GM18507 (cell line): Measurements from ENCODE around the gene SNX30.

Source experiments
- DNase-seq: peaks from one replicate; pipeline ENCODE4 v3.0.0; 2011; ENCODE audit warnings: low read depth; ENCODE audit not compliant: insufficient read length; ENCODE audit errors: extremely low spot score
- FAIRE-seq: peaks from 2 replicates; lab custom pipeline; 2011; peaks lifted over from hg19 to GRCh38; lab: Jason Lieb, UNC

The SNX30 gene

DNA sequence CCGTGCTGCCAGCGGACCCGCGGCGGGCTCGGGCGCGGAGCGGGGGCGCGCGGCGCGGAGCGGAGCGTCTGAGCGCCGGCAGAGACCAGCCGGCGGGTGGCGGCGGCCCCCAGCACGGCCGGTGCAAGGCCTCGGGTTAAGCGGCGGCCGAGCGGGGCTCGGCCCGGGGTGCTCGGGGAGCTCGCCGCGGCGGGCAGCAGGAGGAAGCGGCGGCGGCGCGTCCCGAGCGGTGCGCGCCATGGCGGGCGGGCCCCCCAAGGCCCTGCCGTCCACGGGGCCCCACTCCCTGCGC is 150 bp downstream of the SNX30 start:
- no peak for DNase-seq

DNA sequence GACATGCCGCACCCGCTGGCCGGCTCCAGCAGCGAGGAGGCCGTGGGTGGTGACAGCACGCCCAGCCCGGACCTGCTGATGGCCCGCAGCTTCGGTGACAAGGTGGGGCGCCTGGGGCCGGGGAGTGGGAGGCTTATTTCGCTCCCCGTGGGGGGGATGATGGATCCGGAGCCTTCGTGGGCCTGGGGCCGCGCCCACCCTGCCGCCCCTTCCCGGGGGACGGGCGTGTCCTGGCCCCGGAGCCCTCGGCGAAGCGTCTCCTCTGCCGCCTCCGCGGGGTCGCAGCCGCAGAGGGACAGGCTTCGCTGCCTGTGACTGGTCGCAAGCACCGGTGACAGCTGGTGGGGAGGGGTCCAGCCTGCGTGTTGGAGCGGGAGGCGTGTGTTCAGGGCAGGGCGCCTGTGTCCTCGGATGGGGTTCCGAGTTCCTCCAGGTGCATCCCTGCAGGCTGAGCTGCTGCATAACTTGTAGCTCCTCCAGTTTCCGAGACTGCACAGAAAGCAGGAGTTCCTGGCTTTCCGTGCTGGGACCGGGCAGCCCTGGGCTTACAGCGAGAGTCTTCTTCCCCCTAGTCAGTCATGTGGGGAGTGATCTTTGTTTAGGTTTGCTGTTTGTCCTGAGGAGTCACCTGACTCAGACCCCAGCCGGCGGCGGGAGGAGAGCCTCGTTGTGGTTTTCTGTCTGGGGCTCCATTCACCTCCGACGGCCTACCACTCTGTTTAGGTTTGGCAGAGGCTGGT is 666 bp downstream of the SNX30 start:
- FAIRE-seq = peak; percentile 69
- DNase-seq = peak; percentile 48

More for the DNA sequence above, 150 bp downstream of the SNX30 start:
- FAIRE-seq = no peak

DNA sequence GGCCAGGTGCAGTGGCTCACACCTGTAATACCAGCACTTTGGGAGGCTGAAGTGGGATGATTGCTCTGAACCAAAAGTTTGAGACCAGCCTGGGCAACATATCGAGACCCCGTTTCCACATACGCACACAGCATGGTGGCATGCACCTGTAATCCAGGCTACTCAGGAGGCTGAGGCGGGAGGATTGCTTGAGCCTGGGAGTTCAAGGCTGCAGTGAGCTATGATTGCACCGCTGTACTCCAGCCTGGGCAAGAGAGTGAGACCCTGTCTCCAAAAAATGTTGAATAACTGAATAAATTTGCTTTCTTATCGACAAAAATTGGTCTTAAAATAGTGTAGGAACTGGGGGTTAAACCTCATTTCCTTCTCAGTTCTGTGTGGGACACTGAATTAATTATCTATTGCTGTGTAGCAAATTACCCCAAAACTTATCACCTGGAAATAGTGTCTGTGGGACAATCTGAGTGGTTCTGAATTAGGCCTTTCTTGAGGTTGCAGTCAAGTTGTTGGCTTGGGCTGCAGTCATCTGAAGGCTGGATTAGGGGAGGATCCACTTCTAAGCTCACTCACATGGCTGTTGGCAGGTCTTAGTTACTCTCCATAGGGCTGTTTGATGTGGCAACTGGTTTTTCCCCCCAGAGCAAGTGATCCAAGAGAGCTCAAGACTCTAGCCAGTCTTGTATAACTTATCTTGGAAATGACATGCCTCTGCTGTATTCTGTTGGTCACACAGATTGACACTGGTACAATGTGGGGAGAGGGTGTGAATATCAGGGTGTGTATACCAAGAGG is 2.0 kb downstream of the SNX30 start:
- DNase-seq (no peak), FAIRE-seq (no peak)

DNA sequence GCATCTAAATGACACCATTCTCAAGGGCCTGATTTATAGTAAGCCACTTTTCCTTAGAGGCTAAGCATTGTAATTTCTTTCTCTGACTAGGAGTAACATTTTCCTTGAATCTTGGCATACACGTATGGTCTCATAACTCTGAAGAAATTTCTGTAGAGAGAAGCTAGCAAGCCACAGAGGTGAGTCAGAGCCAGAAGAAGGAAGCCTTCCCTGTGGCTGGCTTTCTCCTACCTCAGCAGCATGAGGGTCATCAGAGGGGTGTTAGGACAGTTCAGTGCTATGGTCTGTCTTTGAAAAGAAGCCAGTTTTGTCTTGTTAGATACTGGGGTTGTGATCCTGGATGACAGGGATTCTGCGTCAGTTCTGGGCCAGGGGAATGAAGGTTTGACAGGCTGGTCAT is 3.2 kb downstream of the SNX30 start:
- FAIRE-seq (no peak), DNase-seq (no peak)

DNA sequence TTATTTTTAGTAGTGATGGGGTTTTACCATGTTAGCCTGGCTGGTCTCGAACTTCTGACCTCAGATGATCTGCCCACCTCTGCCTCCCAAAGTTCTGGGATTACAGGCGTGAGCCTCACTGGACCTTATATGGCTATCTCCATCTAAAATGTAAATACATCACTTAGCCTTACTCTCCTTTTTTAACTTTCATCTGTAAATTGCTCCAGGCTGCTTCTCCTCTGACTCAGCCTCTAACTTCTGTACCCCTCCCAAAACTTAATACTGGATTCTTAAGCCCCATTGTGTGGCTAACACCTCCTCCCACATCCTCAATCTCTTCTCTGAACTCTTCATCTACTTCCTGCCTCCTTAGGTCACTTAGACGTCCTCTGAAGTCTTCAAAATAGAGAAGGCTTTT is 4.0 kb downstream of the SNX30 start:
- DNase-seq (peak; percentile 29), FAIRE-seq (peak; percentile 81)

DNA sequence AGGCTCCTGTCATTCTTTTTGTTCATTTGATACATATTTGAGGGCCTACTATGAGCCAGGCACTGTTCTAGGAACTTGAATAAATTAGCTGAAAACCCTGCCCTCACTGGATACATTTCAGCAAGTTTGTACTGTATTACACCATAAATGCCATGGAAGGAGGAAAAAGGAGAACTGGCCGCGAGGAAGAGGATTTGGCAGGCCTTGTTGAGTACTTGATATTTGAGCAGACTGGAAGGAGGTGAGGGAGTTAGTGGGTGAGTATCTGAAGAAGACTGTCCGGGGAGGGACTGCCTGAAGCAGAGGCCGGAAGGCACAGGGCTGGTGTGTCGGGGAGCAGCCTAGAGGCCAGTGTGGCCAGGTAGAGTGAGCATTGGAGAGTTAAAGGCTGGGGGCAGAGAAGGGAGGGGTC is 4.5 kb downstream of the SNX30 start:
- FAIRE-seq (no peak), DNase-seq (no peak)

DNA sequence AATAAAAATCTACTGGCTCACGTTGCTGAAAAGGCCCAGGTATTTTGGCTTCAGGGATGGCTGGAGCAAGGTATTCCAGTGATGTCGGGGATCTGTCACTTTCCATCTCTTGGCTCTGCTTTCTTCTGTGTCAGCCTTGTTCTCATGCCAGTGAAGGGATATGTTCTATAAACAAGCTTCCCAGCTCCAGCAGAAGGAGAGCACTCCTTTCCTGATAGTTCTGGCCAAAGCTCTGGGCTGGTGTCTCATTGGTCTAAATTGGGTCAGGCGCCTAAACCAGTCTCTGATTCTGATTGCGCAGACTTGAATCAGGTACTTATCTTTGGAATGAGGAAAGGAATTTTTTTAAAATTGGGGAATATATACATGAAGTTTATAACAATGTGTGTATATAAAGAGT is 5.1 kb downstream of the SNX30 start:
- FAIRE-seq (no peak), DNase-seq (no peak)

DNA sequence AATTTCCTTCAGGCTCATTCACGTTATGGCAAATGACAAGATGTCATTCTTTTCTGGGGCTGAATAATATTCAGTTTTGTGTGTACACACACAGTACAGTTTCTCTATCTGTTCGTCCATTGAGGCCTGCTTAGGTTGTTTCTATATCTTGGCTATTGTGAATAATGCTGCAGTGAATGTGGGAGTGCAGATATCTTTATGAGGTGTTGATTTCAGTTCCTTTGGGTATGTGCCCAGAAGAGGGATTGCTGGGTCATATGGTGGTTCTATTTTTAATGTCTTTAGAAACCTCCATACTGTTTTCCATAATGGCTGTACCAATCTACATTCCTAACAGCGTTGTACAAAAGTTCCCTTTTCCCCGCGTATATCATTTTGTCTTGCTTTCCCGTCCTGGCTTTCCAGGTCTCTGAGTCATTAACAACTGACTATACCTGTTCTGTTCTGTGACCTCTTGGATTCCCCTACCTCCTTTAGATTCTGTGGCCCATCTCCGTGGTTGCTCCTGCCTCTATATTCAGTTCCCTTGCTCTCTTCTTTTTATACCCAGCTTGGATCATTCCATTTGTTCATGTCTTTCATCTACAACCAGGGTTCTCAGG is 6.8 kb downstream of the SNX30 start:
- DNase-seq (no peak), FAIRE-seq (no peak)

DNA sequence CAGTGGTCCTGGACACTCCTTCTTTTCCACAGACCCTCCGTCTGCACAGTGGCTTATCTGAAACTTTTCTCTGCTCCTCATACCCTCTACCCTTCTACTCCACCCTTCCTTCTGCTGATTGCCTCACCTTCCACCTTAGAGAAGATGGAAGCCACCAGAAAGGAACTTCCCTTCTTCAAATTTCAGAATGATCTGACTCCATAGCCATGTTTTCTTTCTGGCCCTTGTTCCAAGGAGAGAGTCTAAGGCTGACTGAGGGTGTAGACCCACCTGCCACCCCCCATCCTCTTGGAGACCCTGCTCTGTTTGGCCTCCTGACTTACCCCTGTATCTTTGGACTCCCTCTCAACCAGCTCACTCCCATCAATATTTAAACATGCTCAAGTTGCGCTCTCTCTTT is 7.4 kb downstream of the SNX30 start:
- DNase-seq (no peak), FAIRE-seq (no peak)

DNA sequence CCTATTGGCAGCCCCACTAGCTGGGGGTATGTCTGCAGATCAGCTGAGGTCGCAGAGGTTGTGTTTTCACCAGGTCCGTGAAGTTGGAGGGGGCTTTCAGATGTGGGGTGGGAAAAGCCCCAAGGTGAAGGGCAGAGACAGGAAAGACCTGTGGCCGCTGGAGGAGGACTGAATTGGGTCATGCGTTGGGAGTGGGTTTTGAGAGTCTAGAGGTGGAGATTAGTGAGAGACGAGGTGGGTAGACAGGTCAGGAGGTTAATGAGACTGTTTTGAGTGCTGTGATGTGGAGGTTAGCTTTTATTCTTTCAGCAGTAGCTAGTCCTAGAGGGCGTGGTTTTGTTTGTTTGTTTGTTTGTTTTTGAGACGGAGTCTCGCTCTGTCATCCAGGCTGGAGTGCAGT is 10.3 kb downstream of the SNX30 start:
- DNase-seq = no peak

DNA sequence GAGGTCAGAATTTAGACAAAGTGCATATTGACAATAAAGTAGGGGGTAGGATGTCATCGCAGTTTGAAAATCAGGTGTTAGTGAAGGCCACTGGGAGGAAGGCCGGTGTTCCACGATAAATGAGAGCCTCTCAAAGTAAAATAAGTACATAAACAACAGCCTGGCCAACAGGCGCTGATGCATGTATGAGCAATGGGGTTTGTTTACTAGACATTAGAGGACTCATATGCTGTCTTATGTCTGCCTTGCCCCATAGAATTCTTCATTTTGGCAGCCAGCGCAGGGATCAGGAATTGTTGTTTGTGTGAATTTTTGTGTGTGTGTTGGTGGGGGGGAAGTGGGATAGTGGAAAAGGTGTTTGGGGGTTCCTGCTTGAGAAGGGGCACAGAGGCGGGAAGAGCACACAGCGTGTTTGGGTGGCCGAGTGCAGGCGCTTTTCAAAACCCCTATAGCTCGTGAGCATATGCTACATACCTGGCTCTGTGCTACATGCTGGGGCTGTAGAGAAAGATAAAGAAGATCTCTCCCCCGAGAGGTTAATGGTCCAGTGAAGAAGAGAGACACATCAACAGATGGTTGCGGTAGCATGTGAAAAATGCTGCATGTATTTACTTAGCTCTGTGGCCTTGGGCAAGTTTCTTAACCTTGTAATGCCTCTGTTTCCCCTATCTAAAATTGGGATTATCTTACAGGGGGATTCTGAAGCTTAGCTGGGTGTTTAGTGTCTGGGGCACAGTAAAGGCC is 11.5 kb downstream of the SNX30 start:
- DNase-seq (no peak), FAIRE-seq (no peak)

More for the DNA sequence above, 10.3 kb downstream of the SNX30 start:
- FAIRE-seq = no peak

DNA sequence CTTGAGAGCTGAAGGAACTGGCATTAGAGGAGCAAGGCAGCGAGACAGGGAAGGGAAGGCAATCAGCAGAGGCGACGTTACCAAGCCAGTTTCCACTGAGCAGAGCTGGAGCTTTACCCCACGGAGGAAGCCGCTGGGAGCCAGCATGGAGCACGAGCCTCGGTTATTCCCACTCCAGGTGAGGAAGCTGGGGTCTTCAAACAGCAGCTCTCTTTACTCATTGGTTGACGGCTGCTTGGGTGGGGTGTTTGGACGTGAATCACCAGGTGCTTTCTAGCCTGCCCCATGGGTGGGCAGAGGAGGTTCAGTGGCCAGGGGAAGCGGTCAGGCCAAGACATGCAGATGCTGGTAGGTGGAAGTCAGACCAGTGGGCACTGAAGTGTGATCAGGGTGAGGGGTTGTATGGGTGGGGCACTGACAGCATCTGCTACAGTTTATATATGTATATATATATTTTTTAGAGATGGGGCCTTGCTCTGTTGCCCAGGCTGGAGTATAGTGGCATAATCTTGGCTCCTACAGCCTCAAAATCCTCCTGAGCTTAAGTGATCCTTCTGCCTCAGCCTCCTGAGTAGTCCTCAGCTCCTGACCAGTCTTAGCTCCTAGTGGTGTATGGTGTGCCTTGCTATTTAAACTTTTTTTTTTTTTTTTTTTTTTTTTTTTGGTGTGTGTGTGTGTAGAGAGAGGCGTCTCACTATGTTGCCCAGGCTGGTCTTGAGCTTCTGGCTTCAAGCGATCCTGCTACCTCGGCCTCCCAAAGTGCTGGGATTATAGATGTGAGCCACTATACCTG is 12.4 kb downstream of the SNX30 start:
- no peak for DNase-seq
- FAIRE-seq = no peak

DNA sequence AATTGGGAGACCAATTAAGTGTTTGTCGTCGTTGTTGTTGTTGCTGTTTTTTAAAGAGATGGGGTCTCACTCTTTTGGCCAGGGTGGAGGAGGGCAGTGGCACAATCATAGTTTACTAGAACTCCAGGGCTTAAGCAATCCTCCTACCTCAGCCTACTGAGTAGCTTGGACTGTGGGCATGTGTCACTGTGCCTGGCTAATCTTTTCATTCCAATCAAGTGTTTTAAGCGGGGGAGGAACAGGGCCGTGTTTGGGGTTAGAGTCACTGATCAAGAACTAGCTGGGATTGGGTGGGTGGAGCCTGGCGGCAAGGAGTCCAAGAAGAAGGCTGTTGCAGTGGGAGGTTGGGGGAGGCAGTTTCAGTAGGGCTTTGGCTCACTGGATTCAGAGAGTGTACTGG is 13.8 kb downstream of the SNX30 start:
- no peak for FAIRE-seq
- DNase-seq = no peak

DNA sequence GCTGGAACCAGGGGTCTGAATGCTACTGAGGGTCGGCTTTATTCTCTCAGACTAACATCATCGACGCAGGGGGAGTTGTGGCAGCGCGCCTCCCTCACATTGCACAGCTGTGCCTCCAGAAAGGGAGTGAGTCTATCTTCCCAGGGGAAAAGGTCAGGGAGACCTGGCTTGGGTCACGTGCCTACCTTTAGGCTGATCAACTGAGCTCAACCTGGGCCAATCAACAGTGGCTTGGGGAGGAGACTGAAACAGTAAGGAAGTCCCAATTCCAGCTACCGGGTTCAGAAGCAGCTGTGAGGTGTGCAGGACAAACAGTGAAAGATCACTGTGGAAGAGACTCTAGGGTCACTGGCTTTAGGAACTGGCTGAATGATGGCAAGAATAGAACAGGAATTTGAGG is 14.3 kb downstream of the SNX30 start:
- DNase-seq (no peak), FAIRE-seq (no peak)

DNA sequence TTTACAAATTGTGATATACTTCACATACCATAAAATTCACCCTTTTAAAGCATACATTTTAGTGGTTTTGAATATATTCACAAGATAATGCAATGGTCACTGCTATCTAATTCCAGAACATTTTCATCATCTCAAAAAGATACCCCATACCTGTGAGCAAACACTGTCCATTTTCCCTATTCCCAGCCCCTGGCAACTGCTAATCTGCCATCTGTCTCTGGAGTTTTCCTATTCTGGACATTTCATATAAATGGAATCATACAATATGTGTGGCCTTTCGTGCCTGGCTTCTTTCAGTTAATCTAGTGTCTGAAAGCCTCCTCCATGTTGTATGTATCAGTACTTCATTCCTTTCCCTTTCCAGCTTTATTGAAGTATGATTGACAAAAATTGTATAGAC is 14.7 kb downstream of the SNX30 start:
- no peak for FAIRE-seq
- DNase-seq = no peak

DNA sequence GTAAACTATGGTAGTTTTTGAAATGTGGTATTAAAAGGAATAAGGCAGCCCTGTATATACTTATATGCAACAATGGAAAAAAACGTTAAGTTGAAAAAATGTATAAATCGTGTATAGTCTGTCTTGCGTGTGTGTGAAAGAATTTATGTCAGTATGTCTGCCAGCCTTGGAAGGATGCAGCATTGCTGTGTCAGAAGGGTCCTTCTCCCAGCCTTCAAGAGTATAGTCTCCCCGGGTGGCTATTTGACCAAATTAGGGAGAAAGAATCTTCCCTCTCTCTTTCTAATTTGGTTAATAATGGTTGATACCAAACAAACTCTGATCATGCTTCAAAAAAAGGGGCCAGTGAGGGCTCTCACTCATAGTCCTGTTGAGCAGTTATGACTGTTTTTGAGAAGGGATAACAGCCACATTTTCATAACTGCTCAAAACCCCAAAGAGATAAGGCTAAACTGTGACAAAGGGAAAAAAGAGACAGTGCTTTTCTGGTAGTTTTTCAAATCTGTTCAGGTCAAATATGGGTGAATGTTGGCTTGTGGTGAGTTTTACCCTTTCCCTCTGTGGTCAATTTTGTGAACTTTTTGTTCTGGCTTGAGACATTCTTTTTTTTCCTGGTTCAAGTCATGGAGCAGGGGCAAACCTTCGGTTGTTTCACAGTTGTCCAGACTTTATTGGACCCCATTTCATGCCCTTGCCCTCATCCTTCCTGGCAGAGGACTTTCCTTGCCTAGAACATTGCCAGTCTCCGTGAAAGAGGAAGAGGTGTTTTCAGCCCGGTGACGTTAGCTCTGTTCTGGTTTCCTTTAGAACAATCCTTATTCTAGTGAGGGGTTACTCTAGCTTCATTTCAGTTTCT is 21.0 kb downstream of the SNX30 start:
- FAIRE-seq = peak; percentile 31
- no peak for DNase-seq

DNA sequence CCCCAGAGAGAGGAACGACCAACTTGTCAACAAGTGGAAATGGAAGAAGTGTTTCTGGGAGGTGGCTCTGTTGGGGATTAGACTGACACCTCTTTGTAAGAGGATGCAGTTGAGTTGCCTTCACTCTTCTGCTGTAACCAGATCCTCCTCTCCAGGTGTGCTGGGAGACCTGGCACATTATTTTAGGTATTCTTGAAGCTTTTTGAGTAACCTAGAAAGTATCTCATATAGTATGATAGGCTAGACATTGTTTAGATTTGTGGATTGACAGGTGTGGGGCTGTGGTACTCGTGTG is 21.6 kb downstream of the SNX30 start:
- FAIRE-seq = peak; percentile 29

DNA sequence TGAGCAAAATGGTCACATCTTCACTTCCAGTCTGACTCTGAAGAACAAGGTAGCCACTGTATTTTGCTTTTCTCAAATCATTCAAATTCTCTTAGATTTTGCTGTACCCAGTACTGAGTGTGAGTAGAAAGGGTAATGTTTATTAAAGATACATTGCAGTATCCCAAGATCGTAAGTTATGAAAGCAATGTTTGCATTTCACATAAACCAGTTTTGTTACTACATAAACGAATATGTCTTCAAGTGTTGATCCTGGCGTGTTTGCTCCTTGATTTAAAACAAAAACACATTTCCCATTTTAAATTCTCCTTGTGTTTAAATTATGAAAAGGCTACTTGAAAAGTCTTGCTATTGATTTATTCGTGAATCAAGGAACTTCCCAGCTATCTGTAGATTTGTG is 22.0 kb downstream of the SNX30 start:
- FAIRE-seq (no peak), DNase-seq (no peak)

More for the DNA sequence above, 21.6 kb downstream of the SNX30 start:
- no peak for DNase-seq
